Measurements from ENCODE around the gene TGFBR2.

DNA sequence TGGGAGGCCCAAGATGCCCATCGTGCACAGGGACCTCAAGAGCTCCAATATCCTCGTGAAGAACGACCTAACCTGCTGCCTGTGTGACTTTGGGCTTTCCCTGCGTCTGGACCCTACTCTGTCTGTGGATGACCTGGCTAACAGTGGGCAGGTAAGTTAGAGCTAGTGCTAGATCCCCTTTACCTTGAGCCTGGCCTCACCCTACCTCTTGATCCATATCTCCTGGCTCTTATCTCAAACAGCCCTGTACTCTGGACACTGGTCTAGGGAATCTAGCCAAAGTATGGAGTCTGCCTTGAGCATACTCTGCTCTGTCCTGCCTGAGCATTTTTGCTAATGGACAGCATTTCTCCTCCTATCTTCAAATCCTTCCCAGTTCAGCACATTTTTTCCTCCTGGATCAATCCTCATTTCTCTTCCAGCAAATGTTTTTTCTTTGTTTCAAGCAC lies 65.9 kb downstream of the TGFBR2 start:
- no peak for TF ChIP-seq RAD51 (IDR thresholded peaks at IDR 0.05; ENCODE audit: borderline replicate concordance)
- TF ChIP-seq ZNF724P (CRISPR knock-in tag; IDR thresholded peaks at IDR 0.05; ENCODE audit: borderline replicate concordance) = no peak
- TF ChIP-seq REPIN1 (CRISPR knock-in tag; IDR thresholded peaks at IDR 0.05; ENCODE audit: borderline replicate concordance, low read depth) = no peak
- TF ChIP-seq, protein P1, sequence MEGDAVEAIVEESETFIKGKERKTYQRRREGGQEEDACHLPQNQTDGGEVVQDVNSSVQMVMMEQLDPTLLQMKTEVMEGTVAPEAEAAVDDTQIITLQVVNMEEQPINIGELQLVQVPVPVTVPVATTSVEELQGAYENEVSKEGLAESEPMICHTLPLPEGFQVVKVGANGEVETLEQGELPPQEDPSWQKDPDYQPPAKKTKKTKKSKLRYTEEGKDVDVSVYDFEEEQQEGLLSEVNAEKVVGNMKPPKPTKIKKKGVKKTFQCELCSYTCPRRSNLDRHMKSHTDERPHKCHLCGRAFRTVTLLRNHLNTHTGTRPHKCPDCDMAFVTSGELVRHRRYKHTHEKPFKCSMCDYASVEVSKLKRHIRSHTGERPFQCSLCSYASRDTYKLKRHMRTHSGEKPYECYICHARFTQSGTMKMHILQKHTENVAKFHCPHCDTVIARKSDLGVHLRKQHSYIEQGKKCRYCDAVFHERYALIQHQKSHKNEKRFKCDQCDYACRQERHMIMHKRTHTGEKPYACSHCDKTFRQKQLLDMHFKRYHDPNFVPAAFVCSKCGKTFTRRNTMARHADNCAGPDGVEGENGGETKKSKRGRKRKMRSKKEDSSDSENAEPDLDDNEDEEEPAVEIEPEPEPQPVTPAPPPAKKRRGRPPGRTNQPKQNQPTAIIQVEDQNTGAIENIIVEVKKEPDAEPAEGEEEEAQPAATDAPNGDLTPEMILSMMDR (CRISPR knock-in tag; IDR thresholded peaks at IDR 0.05) = no peak
- no peak for TF ChIP-seq ASH2L (IDR thresholded peaks at IDR 0.05; ENCODE audit: insufficient read length, low read depth, low read length)
- TF ChIP-seq, protein P2, sequence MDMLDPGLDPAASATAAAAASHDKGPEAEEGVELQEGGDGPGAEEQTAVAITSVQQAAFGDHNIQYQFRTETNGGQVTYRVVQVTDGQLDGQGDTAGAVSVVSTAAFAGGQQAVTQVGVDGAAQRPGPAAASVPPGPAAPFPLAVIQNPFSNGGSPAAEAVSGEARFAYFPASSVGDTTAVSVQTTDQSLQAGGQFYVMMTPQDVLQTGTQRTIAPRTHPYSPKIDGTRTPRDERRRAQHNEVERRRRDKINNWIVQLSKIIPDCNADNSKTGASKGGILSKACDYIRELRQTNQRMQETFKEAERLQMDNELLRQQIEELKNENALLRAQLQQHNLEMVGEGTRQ (IDR thresholded peaks at IDR 0.05; ENCODE audit: low read depth, low read length) = no peak
- TF ChIP-seq, protein P2 (CRISPR knock-in tag; IDR thresholded peaks at IDR 0.05; ENCODE audit: borderline replicate concordance) = no peak
- no peak for TF ChIP-seq ZNF24 (IDR thresholded peaks at IDR 0.05)
- no peak for TF ChIP-seq ZNF562 (CRISPR knock-in tag; IDR thresholded peaks at IDR 0.05; ENCODE audit: borderline replicate concordance)
- TF ChIP-seq TAF1 (CRISPR knock-in tag; IDR thresholded peaks at IDR 0.05) = no peak

Data from HepG2 (cell line).